ENCODE data around the gene GPSM1.

Gene GPSM1

DNA sequence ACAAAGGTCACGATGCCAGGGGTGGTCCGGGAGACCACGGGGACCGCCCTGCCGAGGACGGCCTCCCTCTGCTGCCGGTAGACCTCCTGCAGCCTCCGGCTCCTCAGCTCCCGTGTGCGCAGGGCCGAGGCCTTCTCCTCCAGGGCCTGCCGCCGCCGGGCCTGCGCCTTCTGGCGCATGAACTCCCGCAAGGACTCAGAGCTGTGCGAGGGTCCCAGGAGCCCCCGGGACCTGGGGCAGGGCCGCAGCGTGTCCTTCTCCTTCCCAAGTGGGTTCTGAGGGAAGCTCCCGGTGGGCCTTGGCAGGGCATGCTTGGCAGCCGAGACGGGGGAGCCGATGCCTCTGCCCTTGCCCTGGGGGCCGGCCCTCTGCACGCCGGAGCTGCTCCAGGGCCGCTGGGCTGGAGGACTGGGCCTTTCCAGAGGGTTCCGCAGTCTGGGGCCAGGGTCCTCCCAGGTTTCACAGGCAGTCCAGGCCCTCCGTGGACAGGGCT lies 36.8 kb upstream of the GPSM1 start:
- TF ChIP-seq, protein P1, sequence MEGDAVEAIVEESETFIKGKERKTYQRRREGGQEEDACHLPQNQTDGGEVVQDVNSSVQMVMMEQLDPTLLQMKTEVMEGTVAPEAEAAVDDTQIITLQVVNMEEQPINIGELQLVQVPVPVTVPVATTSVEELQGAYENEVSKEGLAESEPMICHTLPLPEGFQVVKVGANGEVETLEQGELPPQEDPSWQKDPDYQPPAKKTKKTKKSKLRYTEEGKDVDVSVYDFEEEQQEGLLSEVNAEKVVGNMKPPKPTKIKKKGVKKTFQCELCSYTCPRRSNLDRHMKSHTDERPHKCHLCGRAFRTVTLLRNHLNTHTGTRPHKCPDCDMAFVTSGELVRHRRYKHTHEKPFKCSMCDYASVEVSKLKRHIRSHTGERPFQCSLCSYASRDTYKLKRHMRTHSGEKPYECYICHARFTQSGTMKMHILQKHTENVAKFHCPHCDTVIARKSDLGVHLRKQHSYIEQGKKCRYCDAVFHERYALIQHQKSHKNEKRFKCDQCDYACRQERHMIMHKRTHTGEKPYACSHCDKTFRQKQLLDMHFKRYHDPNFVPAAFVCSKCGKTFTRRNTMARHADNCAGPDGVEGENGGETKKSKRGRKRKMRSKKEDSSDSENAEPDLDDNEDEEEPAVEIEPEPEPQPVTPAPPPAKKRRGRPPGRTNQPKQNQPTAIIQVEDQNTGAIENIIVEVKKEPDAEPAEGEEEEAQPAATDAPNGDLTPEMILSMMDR (conservative IDR thresholded peaks at IDR 0.05; ENCODE audit: low read depth, low read length), result no peak
- no peak overlapping the region for H3K27ac ChIP-seq
- H2AFZ ChIP-seq (ENCODE audit: low read depth), result no peak overlapping the region
- H3K27me3 ChIP-seq (ENCODE audit: insufficient read depth, low read depth), result peaks cover 71% of the 10 kb centered on the region
- H3K9ac ChIP-seq, result no peak overlapping the region
- no peaks in the 10 kb centered on the region for H3K79me2 ChIP-seq (ENCODE audit: insufficient read depth, low read depth)
- no peaks in the 10 kb centered on the region for H3K4me1 ChIP-seq (ENCODE audit: low read depth, poor library complexity, severe bottlenecking)
- no peak overlapping the region for H3K4me3 ChIP-seq (IDR thresholded peaks at IDR 0.05; ENCODE audit: insufficient read depth, low read depth, low read length)
- no peak overlapping the region for H3K4me2 ChIP-seq
- no peaks in the 10 kb centered on the region for H3K36me3 ChIP-seq (ENCODE audit: insufficient read depth)
- H4K20me1 ChIP-seq (ENCODE audit: insufficient read depth), result no peaks in the 10 kb centered on the region

DNA sequence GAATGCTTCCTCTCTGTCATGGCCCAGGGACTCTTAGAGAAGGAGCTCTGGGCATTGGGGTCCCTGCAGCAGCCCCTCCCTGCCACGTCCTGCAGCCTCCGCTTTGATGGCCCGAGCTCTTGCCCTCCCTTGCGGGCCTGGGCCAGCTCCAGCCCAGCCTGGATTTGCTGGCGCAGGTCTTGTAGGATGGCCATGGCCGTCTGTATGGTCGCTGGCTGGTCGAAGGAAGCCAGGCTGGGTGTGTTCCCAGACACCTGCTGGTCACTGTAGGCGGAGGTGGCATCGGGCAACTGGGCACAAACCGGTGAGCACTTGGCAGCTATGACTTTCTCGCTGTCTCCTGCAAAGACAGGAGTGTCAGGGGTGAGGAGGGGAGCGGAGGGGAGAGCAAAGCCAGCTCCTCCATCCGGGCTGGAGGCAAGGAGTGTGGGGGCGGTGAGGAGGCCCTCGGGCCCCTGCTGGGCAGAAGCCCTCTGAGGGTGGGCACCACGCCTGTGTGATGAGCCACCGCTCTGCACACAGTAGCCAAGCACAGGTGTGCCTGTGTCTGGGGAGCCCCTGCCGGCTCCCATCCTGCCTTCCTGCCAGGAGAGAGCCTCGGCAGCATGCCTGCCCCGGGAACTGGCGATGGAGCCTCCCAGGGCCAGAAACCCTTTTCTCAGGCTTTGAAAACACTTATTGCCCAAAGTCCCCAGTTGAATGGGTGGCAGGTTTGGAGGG lies 35.9 kb upstream of the GPSM1 start:
- H2AFZ ChIP-seq (ENCODE audit: low read depth), result no peak overlapping the region
- H3K79me2 ChIP-seq (ENCODE audit: insufficient read depth, low read depth), result no peaks in the 10 kb centered on the region
- no peak overlapping the region for H3K4me3 ChIP-seq (IDR thresholded peaks at IDR 0.05; ENCODE audit: insufficient read depth, low read depth, low read length)
- TF ChIP-seq, protein P1 (conservative IDR thresholded peaks at IDR 0.05; ENCODE audit: low read depth, low read length), result no peak
- H3K27ac ChIP-seq, result no peak overlapping the region
- H3K36me3 ChIP-seq (ENCODE audit: insufficient read depth), result no peaks in the 10 kb centered on the region
- no peaks in the 10 kb centered on the region for H4K20me1 ChIP-seq (ENCODE audit: insufficient read depth)
- peaks cover 64% of the 10 kb centered on the region for H3K27me3 ChIP-seq (ENCODE audit: insufficient read depth, low read depth)
- H3K4me1 ChIP-seq (ENCODE audit: low read depth, poor library complexity, severe bottlenecking), result no peaks in the 10 kb centered on the region
- H3K4me2 ChIP-seq, result no peak overlapping the region
- H3K9ac ChIP-seq, result no peak overlapping the region

DNA sequence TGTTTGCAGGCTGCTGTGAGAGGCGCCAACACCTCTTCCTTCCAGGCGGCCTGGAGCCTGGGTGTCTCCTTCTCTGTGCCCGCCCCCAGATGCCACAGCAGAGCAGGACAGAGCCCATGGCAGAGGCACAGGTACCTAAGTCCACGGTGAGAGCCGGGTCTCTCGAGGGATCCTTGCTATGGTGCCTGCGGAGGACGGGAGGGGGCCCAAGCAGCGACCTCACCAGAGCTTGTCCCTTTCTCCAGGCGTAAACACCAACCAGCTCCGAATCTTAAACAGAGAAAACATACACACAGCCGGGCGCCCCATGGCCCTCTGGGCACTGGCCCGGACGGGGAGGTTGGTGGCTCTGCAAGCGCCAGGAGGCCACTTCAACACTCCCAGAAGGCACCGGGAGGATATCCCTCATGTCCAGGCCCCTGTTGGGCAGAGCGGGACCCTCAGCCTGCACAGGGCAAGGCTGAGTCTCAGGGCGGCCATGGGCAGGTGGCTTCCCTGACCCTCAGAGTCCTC lies 35.3 kb upstream of the GPSM1 start:
- Histone ChIP-seq H3K9ac (no peak overlapping the region), H4K20me1 (ENCODE audit: insufficient read depth) (no peaks in the 10 kb centered on the region), H3K27me3 (ENCODE audit: insufficient read depth, low read depth) (peaks cover 58% of the 10 kb centered on the region), H2AFZ (ENCODE audit: low read depth) (no peak overlapping the region), H3K36me3 (ENCODE audit: insufficient read depth) (no peaks in the 10 kb centered on the region), H3K79me2 (ENCODE audit: insufficient read depth, low read depth) (no peaks in the 10 kb centered on the region), H3K4me1 (ENCODE audit: low read depth, poor library complexity, severe bottlenecking) (peaks cover 6% of the 10 kb centered on the region), H3K27ac (no peak overlapping the region), H3K4me3 (IDR thresholded peaks at IDR 0.05; ENCODE audit: insufficient read depth, low read depth, low read length) (no peak overlapping the region), H3K4me2 (no peak overlapping the region)
- TF ChIP-seq, protein P1 (conservative IDR thresholded peaks at IDR 0.05; ENCODE audit: low read depth, low read length), result no peak

DNA sequence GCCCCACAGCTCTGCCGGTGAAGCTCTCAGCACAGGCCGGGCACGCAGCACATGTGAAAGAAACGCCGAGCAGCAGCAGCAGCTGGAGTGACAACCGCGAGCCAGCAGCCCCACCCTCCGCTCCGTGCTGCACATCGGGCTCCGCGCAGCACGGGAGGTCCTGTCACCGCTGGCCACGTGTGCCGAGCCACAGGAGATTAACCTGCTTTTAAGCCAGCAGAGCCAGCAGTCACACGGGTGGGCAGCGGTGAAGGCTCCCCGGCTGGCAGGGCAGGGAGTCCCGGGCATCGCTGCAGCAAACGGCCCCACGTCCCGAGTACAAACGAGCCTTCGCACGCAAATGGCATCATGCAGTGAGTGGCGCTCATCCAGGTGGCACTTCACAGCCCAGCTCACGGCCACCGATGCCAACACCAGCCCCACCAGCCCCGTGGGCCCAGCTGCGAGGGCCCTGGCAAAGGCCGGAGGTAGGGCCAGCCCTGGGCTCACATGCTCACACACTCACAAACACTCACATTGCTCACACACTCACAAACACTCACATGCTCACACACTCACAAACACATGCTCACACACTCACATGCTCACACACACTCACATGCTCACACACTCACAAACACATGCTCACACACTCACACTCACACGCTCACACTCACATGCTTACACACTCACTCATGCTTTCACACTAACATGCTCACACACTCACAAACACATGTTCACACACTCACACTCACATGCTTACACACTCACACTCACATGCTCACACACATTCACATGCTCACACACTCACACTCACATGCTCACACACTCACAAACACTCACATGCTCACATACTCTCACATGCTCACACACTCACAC lies 34.5 kb upstream of the GPSM1 start:
- Histone ChIP-seq H3K4me2 (no peak overlapping the region), H3K4me3 (IDR thresholded peaks at IDR 0.05; ENCODE audit: insufficient read depth, low read depth, low read length) (no peak overlapping the region), H3K27ac (no peak overlapping the region), H3K27me3 (ENCODE audit: insufficient read depth, low read depth) (peaks cover 55% of the 10 kb centered on the region), H4K20me1 (ENCODE audit: insufficient read depth) (no peaks in the 10 kb centered on the region), H3K4me1 (ENCODE audit: low read depth, poor library complexity, severe bottlenecking) (peaks cover 7% of the 10 kb centered on the region), H3K9ac (no peak overlapping the region), H3K79me2 (ENCODE audit: insufficient read depth, low read depth) (no peaks in the 10 kb centered on the region), H2AFZ (ENCODE audit: low read depth) (no peak overlapping the region), H3K36me3 (ENCODE audit: insufficient read depth) (no peaks in the 10 kb centered on the region)
- TF ChIP-seq, protein P1 (conservative IDR thresholded peaks at IDR 0.05; ENCODE audit: low read depth, low read length), result no peak

All from KMS-11 (cell line).